Measurements from ENCODE around the gene PMM1.
"Not testable (repeated sequence)": the region's sequence is repeated elsewhere in the genome, so short reads cannot be mapped to it uniquely, and the experiment has no call there.

The PMM1 gene

DNA sequence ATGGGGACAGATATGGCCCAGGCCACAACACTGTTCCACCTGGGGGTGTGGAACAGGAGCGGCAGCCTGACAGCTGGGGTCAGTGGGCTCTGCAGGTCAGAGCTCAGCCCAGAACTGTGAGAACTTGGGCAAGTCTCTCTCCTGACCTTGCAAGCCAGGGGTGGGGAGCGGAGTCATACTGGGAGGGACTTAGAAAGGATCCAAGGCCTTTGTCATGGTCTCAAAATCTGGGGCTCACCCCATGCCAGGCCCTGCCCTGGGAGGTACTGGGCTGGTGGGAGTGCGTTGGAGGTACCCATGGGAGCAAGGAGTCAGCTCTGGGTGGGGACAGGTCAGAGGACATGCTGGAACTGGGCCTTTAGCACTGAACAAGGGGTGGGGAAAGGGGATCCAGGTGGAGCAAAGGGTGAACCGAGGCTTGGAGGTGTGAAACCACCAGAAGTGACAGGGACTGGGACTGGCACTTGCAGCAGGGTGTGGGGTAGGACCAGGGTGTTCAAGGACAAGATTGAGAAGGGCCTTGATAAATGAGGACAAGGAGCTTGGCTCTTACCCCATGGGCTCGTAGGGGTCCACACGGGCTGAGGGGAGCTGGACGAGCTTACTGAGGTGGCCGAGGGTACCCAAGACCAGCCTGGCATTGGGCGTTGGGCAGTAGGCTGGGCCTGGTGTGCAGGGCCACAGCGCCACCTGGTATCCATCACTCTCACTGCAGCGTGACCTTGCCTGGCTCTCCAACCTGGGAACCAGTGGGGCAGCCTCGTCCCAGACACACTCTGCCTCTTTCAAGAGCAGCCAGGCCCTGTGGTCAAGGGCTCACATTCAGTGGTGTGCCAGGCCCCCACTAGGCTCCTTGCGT, 7.4 kb upstream of the PMM1 start:
- no peak for DNase-seq

DNA sequence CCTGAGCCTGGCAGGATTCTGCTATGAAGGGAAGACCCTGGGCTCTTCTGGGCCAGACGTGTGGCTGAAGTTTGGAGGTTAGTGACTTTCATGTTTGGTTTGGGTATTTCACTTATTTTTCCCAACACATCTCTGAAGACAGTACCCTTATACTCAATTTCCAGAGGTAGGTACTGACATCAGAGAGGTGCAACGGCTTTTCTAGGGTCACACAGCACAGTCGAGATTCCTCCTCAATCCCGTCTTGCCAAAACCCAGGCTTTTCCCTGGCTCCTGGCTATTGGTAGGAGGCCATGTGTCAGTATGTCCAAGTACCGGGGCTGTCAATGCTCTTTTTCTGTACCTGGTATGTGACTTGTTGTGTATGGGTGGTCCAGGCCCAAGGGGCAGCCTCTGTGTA, 6.1 kb upstream of the PMM1 start:
- DNase-seq: no peak

DNA sequence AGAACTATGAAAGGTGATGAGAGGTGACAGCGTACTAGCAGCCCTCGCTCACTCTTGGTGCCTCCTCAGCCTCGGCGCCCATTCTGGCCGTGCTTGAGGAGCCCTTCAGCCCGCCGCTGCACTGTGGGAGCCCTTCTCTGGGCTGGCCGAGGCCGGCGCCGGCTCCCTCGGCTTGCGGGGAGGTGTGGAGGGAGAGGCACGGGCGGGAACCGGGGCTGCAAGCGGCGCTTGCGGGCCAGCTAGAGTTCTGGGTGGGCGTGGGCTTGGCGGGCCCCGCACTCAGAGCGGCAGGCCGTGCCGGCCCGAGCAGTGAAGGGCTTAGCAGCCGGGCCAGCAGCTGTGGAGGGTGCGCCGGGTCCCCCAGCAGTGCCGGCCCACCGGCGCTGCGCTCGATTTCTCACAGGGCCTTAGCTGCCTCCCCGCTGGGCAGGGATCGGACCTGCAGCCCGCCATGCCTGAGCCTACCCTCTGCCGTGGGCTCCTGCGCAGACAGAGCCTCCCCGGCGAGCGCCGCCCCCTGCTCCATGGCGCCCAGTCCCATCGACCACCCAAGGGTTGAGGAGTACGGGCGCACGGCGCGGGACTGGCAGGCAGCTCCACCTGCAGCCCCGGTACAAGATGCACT, 3.8 kb upstream of the PMM1 start:
- DNase-seq: not testable (repeated sequence)

DNA sequence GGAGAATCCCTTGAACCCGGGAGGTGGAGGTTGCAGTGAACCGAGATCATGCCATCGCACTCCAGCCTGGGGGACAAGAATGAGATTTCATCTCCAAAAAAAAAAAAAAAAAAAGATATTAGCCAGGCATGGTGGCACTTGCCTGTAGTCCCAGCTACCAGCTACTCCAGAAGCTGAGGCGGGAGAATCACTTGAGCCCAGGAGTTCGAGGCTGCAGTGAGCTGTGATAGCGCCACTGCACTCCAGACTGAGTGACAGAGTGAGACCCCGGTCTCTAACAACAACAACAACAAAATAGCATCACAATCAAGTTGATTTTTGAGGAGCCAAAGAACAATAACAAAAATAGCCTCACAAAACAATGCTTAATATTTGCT, 2.3 kb downstream of the PMM1 start:
- DNase-seq: no peak

DNA sequence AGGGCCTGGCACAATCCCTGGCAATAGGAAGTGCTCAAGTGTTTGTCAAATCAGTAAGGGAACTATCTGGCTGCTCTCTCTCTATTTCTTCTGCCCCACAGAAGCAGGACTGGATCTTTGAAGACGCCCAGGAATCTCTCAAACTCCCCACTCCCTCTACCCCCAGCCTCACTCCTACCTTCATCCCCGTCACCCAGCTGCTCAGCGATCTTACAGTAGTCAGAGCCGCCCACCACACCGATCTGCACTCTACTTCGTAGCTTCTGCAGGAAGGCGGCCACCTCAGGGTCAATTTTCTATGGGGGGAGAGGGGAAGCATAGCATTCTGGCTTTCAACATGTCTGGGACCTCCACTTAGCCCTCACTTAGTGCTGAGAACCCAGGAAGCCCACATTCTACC, 3.7 kb downstream of the PMM1 start:
- DNase-seq: no peak

DNA sequence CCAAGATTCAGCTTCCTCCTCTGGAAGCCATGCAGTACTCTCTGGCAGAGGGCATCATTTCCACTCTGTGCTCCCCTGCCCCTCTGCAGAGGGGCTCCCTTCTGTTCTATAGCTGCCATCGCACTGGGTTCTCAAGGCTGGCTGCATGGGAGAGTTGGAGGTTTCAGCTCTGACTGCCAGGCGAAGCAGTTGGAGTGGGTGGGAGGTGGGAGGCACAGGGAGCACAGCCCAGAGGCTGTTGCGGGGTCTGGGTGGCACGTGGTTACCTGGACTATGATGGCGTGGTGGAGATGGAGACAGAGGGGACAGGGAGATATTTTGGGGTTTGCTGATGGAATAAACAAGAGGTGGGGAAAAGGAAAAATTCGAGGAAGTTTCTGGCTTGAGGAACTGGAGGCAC, 4.8 kb downstream of the PMM1 start:
- no peak for DNase-seq

DNA sequence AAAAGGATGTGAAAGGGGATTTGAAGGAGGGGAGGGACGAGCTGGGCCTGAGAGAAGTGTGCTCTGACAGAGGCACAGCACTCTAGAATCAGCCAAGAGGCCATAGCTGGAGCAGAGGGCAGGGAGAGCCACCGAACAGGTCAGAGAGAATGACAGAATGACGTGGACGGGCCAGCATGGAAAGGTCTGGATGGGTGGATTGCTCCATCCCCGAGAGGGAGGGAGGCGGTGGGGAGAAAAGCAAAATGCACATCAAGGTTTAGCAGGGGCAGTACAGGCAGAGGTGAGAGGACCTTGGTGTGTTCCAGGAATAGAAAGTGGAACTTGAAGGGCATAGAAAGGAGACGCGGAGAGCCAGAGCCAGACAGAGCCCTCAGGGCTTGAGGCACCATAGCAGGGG, 6.9 kb downstream of the PMM1 start:
- no peak for DNase-seq

DNA sequence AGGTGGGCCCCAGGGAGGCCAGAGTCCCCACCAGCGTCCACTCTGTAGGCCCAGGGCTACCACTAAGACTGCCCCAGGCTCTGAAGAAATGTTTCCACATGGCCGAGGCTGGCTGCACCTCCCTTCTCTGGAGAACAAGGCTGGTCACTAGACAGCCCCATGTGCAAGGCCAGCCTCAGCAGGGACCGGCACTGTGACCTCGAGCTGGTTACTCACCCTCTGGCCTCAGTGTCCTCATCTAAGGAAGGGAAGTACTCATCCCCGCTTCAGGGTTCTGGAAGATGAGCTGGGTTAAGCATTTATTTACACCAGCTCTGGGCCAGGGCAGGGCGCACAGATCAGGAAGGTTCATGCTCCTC, 9.7 kb downstream of the PMM1 start:
- no peak for DNase-seq

DNA sequence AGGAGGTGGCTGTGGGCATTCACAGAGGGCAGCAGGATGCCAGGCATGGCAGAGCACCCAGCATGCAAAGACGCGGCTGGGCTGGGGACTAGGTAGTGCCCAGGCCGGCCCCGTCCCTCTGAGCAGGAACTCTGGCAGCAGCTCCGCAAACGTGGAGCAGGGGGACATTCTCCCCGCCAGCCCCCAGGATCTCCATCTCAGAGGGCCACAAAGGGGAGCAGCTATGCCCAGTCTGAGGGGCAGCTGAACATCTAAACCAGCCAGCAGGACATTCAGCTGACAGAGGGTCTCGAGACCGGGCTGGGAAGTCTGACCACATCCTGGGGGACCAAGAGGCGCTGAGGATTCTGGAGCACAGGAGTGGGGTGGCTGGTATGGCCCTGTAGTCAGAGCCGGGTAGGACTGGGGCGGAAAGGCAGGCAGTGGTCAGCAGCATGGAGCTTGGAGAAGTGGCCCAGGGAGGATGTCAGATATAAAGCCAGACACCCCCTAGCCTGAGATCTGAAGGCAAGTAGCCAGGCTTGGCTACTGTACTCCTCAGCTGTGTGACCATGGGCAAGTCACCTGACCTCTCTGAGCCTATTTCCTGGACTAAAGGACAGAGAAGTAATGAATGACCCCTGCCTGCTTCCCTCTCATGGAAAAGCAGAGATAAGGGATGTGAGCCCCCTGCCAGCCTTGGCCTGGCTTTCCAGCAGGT, 10.2 kb downstream of the PMM1 start:
- no peak for DNase-seq

DNA sequence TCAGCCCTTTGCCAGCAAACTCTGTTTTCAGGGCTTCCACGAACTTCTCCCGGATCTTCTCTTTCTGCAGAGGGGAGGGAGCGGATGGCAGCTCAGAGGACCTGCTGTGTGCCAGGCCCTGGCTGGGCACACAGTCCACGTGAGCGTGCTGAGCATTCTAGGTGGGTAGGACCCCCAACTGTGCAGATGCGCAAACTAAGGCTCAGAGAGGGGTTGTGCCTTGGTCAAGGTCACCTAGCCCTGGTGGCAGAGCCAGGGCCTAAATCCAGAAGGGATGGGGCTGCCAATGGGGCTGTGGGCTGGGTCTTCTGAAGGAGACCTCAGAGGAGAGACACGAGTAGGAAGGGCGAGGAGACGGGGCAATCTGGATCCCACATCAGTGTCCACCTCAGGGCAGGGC, 10.8 kb downstream of the PMM1 start:
- DNase-seq: no peak

DNA sequence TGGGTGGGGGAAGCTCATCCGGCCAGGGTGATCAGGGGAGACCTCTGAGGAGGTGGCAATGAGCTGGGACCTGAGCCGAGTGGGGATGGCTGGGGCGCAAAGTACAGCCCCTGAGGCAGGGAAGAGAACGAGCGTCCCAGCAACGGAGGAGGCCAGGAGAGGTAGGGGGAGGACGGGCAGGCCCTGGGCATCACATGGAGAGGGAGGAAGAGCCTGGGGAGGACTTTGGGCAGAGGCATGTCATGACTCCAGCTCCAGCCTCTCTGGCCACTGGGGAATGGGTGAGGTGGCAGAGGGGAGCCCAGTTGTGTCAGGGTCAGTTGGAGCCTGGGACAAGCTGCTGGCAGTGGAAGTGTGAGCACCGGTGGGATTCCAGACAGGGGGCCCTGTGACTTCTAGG, 11.5 kb downstream of the PMM1 start:
- no peak for DNase-seq

DNA sequence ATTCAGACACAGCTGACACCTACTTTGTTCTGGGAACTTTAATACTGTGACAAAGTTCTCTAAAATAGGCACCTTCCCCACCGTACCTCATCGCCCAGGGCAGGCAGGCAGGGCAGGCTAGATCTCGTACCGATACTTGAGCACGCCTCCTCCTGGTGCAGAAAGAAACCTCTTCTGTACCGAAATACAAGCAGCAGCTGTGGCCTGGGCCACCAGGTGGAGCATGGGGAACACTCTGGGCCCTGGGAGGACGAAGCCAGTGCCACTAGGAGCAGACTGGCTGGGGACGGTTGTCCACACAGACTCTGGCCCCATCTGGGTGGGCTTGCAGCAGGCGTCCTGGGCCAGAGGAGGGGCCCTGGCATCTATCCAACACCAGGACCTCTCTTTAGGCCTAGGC, 12.8 kb downstream of the PMM1 start:
- no peak for DNase-seq

DNA sequence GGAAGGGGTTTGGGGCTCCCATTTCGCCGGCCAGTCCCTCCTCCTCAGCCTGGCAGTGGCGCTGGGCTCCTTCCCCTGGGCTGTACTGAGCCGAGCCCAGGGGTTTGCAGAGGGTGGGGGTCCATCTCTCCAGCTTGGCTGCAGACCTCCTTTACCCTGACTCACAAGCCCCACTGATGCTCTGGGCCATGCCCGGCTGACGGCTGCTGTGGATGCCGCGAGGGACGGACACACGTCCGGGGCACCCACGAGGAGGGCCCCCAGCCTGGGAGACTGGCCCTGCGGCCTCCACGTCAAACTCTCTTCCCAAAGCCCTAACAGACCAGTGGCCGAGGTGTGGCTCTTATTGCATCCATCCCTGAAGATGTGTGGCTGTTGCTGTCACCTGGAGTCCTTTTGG, 14.1 kb downstream of the PMM1 start:
- no peak for DNase-seq

DNA sequence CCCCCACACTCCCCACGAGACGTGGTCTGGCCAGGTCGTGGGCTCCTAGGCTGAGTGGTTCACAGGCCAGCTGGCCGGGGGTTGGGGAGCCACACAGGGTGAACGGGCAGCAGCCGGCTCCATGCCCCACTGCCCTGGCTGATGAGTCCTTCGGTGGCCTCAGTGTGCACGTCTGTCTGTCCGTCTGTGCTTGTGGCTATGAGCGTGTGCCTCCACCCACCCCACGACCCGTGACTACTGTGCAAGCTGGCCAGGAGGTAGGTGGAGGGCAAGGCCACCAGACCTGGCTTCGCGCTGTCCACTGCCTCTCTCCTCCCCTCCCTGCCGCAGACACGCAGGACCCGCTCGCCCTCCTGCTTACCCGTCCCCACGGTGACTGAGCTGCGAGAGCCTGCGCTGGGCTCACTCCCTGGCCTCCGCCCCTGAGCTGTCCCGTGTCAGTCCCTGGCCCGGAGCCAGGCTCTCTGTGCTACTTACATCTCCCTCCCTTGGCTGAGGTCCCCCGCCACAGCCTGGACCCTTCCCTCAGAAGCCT, 14.7 kb downstream of the PMM1 start:
- no peak for DNase-seq

DNA sequence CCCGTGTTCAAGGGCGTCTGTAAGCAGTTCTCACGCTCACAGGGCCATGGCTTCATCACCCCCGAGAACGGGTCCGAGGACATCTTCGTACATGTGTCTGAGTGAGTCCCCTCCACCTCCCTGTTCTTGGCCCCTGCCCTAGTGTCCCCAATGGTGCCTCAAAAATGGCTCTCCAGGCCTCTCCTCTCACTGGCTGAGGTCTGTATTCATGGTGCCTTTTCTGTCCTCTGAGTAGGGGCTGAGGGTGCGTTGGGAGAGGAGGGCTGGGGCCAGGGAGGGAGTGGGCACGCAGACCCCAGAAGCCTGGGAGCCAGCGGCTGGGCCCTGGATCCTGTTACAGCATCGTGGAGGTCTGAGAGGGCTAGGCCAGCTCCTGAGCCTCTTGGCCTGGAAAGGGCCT, 16.0 kb downstream of the PMM1 start:
- DNase-seq: no peak

DNA sequence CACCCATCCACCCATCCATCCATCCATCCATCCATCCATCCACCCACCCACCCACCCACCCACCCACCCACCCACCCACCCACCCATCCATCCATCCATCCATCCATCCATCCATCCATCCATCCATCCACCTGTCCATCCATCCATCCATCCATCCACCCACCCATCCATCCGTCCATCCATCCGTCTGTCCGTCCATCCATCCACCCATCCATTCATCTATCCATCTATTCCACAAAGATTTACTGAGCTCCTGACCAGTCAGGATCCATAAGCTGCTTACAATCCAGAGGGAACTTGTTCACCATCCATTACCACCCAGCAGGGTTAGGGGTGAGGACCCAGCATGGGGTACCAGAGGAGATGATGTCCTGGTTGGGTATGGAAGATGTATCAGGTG, 17.3 kb downstream of the PMM1 start:
- not testable (repeated sequence) for DNase-seq

DNA sequence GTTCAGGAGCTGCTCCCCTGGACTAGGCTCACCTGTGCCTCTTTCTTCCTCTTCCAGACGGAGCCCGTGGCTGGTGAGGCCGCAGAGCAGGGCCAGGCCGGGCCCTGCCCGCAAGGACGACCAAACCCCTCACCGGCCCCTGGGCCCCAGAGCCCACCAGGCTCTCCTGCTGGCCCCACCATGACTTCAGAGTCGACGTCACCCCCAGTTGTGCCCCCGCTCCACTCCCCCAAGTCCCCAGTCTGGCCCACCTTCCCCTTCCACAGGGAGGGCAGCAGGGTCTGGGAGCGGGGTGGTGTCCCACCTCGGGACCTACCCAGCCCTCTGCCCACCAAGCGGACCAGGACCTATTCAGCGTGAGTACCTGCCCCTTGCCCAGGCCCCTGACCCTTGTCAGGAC, 17.9 kb downstream of the PMM1 start:
- DNase-seq: no peak

DNA sequence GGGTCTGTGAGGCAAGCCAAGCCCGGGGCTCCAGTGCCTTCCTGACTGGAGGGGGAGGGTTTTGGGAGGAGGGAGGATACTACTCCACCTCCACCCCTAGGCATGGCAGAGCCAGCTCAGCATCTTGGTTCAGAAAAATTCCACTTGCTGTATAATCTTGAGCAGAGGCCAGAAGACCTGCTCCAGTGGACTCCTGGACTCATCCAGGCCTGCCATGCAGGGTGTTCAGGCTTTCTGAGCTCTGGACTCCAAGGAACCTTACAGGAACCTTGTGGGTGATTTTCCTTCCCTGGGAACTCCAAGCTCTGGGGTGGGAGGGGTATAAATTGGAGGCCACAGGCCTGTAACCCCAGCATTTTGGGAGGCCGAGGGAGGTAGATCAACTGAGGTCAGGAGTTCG, 19.4 kb downstream of the PMM1 start:
- DNase-seq: no peak

DNA sequence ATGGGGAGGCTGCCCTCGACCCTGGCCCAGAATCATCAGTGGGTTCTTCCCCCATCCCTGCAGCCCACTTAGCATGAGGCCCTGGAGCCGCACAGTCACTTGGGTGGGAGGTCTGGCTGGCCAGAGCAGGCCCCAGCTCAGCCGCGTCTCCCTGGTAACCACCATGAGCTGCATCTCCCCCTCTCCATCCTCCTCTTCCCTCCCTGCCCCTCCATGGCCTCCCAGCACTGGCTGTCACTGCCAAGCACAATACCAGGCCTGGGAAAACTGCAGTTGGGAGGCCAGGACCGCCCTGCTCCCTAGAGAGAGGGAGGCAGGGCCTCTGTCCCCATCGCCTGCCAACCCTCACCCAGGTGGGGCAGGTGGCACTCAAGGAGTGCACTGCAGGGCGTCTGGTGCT, 20.8 kb downstream of the PMM1 start:
- DNase-seq: no peak

DNA sequence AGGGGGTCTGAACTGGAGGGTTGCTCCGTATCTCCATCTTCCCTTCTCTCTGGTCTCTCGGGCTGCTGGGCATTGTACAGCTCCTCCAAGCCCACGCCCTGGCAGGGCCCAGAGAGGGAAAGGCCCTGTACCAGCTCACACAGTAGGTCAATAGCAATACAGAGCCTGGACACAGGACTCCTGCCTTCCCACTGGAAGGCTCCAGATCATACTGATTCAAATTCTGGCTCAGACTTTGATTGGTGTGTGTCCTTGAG, 22.2 kb downstream of the PMM1 start:
- DNase-seq: no peak

DNA sequence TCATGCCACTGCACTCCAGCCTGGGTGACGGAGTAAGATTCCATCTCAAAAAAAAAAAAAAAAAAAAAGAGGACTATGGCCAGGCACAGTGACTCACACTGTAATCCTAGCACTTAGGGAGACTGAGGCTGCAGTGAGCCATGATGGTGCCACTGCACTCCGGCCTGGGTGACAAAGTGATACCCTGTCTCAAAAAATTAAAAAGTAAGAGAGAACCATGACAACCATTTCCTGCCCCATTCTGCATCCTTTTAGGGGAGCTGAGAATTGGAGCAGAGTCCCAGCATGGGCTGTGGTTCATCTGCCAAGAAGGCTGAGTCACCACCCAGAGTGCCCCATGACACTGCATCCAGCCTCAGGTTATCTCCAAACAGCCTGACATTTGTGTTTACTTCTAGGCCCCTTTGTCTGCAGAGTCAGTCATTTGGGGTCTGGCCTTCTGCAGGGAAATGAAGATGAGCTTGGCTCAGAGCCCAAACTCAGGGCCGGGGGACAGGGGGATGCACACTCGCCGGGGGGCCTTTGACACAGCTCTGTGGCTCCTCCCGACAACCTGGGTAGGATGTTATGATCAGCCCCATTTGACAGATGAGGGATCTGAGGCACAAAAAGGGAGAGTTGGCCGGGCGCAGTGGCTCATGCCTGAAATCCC, 24.1 kb downstream of the PMM1 start:
- DNase-seq: no peak

DNA sequence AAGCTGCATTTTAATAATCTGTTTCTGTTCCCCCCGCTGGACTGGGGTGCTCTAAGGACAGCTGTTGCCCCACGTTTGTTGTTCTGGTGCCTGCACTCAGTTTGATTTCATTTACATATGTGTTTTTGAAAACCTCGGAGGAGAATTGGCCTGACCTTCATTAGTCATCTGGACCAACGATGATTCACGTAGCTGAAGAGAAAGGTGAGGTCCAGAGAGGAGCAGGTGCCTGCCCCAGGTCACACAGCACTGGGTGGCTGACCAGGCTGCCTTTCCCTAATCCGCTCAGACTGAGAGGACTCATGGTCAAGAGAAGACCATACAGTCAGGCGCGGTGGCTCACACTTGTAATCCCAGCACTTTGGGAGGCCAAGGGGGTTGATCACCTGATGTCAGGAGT, 25.1 kb downstream of the PMM1 start:
- no peak for DNase-seq

DNA sequence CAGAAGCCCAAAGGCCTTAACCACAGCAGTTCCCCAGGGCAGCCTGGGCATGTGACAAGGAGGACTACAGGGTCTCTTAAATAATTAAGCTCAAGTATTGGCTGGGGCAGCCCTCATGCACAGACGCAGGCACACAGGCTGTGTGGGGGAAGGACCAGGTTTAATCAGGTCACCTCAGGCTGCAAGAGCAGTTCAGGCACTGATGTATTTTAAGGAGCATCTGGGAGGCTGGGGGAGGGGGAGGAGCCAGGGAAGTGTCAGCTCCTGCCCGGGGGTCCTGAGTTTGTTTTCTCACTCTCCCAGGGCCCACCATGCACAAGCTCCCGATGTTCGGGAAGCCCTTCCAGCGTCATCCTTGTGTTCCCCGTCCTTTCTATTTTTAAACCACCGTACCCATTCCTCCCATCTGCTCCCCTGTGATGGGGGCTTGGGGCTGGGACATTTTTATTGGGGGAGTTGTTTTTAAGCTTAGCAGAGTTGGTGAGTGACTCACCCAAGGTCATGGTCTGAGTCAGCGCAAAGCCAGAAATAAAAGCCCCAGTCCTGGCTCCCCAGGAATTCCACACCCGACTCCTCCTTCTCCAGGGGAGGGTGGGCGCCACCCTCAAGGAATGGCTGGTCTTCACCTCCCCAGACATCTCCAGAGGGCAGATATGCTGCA, 26.5 kb downstream of the PMM1 start:
- DNase-seq: no peak

Data from cortex of kidney (tissue), 1 donor.